PC-3 (cell line): ENCODE measurements around the gene RNH1. TPM values are rescaled to one million over a fixed set of nuclear protein-coding genes. Genes with fewer than 3 reads are reported as not detected.

Experiments
- ATAC-seq: fragments of 200-7000 bp; cut with Tn5 transposase; 2 replicates; pipeline ENCODE4 v1.9.1; 2020; ENCODE audit warnings: mild to moderate bottlenecking, moderate library complexity
- BruUV-seq: library from RNA; stranded (reverse); fragments of 400-500 nt; replicated peaks from 2 replicates; lab custom pipeline; 2021; lab: Mats Ljungman, UMichigan
- CTCF ChIA-PET: fragments of 300-600 bp; sonication (Branson Sonifier 250); formaldehyde crosslinking; loops from one replicate; lab custom pipeline; 2022; ENCODE audit warnings: antibody characterized with exemption; lab: Charles Lee
- POLR2A ChIA-PET: fragments of 300-600 bp; sonication (Branson Sonifier 250); formaldehyde crosslinking; loops from one replicate; lab custom pipeline; 2022; ENCODE audit warnings: antibody characterized with exemption; ENCODE audit not compliant: unreplicated experiment; lab: Charles Lee
- DNase-seq: peaks from one replicate; pipeline ENCODE4 v3.0.0-alpha.2; 2015
- H2AFZ ChIP-seq: fragments of 300-600 bp; sonication (generic); 2 replicates; pipeline ENCODE4 v1.6.0; 2016; ENCODE audit warnings: antibody characterized with exemption, low read length
- H3F3A ChIP-seq: fragments of 300-600 bp; sonication (generic); one replicate; pipeline ENCODE4 v1.6.0; 2017; ENCODE audit warnings: antibody characterized with exemption, low read length, control low read depth, mild to moderate bottlenecking; ENCODE audit not compliant: unreplicated experiment
- H3K27ac ChIP-seq: fragments of 300-600 bp; sonication (generic); 2 replicates; pipeline ENCODE4 v1.5.1; 2016; ENCODE audit warnings: mild to moderate bottlenecking, low read length
- H3K27me3 ChIP-seq: fragments of 300-600 bp; sonication (generic); 2 replicates; pipeline ENCODE4 v1.6.1; 2016; ENCODE audit warnings: low read length, mixed read lengths
- H3K36me3 ChIP-seq: fragments of 300-600 bp; sonication (generic); 2 replicates; pipeline ENCODE4 v1.6.1; 2016; ENCODE audit warnings: low read depth, mixed run types, low read length, mixed read lengths
- H3K4me1 ChIP-seq: fragments of 300-600 bp; sonication (generic); 2 replicates; pipeline ENCODE4 v1.5.1; 2016; ENCODE audit warnings: low read length; ENCODE audit not compliant: insufficient read depth
- H3K4me2 ChIP-seq: fragments of 300-600 bp; sonication (generic); 2 replicates; pipeline ENCODE4 v1.6.0; 2016; ENCODE audit warnings: low read length
- H3K4me3 ChIP-seq: fragments of 300-600 bp; sonication (generic); 2 replicates; pipeline ENCODE4 v1.5.1; 2016; ENCODE audit warnings: mild to moderate bottlenecking, low read length, mixed read lengths
- H3K79me2 ChIP-seq: fragments of 300-600 bp; sonication (generic); 2 replicates; pipeline ENCODE4 v1.6.1; 2017; ENCODE audit warnings: low read length, mixed read lengths
- H3K9ac ChIP-seq: fragments of 300-600 bp; sonication (generic); 2 replicates; pipeline ENCODE4 v1.6.0; 2016; ENCODE audit warnings: mild to moderate bottlenecking, low read length
- H3K9me2 ChIP-seq: fragments of 300-600 bp; sonication (generic); replicated peaks from 2 replicates; pipeline ENCODE4 v1.6.1; 2016; ENCODE audit warnings: mixed run types, low read length, mixed read lengths
- H3K9me3 ChIP-seq: fragments of 300-600 bp; sonication (generic); 2 replicates; pipeline ENCODE4 v1.6.1; 2016; ENCODE audit warnings: low read length, mixed read lengths
- H4K20me1 ChIP-seq: fragments of 300-600 bp; sonication (generic); 2 replicates; pipeline ENCODE4 v1.6.1; 2016; ENCODE audit warnings: low read length, mixed read lengths
- EZH2 ChIP-seq: fragments of 300-600 bp; sonication (generic); IDR thresholded peaks from one replicate; pipeline ENCODE4 v1.6.1; 2017; ENCODE audit warnings: antibody characterized with exemption, mild to moderate bottlenecking, low read length; ENCODE audit not compliant: unreplicated experiment
- EZH2phosphoT487 ChIP-seq: fragments of 300-600 bp; sonication (generic); IDR thresholded peaks from 2 replicates; pipeline ENCODE4 v1.6.1; 2018; ENCODE audit warnings: mild to moderate bottlenecking, antibody characterized with exemption, low read length, borderline replicate concordance
- intact Hi-C: fragments of 100-400 bp; cut with micrococcal nuclease; formaldehyde crosslinking; loops from 2 replicates; pipeline ENCODE4 v1.9.0; 2023
- total RNA-seq: library from RNA; depleted of rRNA; stranded (reverse); fragments of >200 nt; gene quantifications from 2 replicates; pipeline ENCODE4 v1.2.3, GENCODE V29; 2014
- TF ChIP-seq, protein P1 (sequence below): fragments of 300-600 bp; sonication (generic); conservative IDR thresholded peaks from 2 replicates; pipeline ENCODE4 v1.5.1; 2017; ENCODE audit warnings: antibody characterized with exemption, low read depth, mild to moderate bottlenecking, low read length

The RNH1 gene
- total RNA-seq, 1 experiment from 2014 or later = 258 TPM

DNA sequence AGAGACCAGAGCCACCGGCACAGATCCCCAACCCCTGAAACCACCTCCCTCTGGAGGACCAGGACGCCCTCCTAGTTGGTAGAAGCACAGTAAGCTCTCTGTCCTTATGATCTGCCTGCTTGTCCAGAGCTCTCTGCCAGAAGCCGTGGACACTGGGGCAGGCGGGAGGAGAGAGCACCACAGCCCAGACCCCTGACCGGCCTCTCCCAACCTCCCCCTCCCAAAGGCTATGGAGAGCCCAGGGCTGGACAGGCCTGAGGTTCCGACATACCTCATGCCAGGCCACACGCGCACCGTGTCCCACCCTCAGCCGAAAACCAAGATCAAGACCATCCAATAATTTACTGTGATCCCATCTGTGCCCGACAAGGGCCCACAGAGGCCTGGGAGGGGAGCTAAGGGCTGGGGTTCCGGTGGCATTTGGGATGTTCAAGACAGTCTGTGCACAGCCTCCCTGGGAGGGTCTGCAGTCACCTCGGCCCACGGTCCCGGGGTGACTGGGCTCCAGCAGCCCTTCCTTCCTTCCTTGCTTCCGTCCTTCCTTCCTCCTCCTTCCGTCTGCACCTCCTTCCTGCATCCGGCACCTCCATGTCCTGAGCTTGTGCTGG, 25.0 kb upstream of the RNH1 start:
- POLR2A ChIA-PET = no interaction called here
- intact Hi-C loops = no loop called here
- Histone ChIP-seq H3K36me3 (no peaks in the 10 kb centered on the region), H3K79me2 (peaks cover 16% of the 10 kb centered on the region), H3F3A (no peaks in the 10 kb centered on the region), H4K20me1 (peaks cover 4% of the 10 kb centered on the region; the same call in 1 of the 2 replicates), H3K27ac (no peak overlapping the region), H3K4me2 (no peak overlapping the region), H3K9ac (no peak overlapping the region), H3K4me1 (peaks cover 9% of the 10 kb centered on the region; the same call in 1 of the 2 replicates), H3K4me3 (no peak overlapping the region), H2AFZ (no peak overlapping the region), H3K27me3 (no peaks in the 10 kb centered on the region), H3K9me2 (no peaks in the 10 kb centered on the region), H3K9me3 (no peaks in the 10 kb centered on the region)
- BruUV-seq = no TSS peak
- ATAC-seq = no peak
- DNase-seq = no peak
- no peak for TF ChIP-seq EZH2phosphoT487
- TF ChIP-seq EZH2 = no peak
- TF ChIP-seq, protein P1, sequence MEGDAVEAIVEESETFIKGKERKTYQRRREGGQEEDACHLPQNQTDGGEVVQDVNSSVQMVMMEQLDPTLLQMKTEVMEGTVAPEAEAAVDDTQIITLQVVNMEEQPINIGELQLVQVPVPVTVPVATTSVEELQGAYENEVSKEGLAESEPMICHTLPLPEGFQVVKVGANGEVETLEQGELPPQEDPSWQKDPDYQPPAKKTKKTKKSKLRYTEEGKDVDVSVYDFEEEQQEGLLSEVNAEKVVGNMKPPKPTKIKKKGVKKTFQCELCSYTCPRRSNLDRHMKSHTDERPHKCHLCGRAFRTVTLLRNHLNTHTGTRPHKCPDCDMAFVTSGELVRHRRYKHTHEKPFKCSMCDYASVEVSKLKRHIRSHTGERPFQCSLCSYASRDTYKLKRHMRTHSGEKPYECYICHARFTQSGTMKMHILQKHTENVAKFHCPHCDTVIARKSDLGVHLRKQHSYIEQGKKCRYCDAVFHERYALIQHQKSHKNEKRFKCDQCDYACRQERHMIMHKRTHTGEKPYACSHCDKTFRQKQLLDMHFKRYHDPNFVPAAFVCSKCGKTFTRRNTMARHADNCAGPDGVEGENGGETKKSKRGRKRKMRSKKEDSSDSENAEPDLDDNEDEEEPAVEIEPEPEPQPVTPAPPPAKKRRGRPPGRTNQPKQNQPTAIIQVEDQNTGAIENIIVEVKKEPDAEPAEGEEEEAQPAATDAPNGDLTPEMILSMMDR = no peak
- CTCF ChIA-PET = no interaction called here

DNA sequence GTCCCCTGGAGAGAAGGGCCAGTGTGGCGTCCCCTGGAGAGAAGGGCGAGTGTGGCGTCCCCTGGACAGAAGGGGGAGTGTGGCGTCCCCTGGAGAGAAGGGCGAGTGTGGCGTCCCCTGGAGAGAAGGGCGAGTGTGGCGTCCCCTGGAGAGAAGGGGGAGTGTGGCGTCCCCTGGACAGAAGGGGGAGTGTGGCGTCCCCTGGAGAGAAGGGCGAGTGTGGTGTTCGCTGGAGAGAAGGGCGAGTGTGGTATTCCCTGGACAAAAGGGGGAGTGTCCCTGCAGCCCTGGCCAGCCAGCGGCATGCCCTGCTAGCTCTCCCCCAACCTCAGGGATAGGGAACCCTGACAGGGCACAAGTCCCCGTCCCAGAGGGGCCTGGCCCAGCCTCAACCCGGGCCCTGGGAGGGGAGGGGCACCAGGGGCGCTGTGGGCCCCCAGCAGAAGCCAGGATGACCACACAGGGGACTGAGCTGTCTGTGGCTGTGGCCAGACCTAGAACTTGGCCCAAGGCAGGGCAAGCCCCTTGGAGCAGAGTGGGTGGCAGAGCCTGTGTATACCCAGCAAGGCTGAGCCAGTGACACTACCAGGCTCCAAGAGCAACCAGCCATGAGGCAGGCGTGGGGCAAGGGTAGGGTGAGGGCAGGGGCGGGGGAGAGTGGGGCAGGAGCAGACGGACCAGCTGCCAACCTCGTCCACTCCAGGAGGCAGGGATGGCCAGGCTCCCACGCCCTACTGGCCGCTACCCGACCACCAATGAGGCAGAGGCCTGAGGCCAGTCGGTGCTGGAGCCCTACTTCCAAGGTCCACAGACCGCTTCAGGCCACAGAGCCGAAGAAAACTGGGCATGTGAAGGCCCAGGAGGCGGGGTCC, 24.2 kb upstream of the RNH1 start:
- no peaks in the 10 kb centered on the region for H3F3A ChIP-seq
- no peaks in the 10 kb centered on the region for H3K27me3 ChIP-seq
- no peaks in the 10 kb centered on the region for H3K9me3 ChIP-seq
- no peak overlapping the region for H3K4me3 ChIP-seq
- peaks cover 16% of the 10 kb centered on the region for H3K79me2 ChIP-seq
- ATAC-seq (no peak), DNase-seq (no peak)
- POLR2A ChIA-PET = no interaction called here
- intact Hi-C loops = no loop called here
- H3K27ac ChIP-seq = no peak overlapping the region
- no peak overlapping the region for H2AFZ ChIP-seq
- CTCF ChIA-PET = no interaction called here
- no peak overlapping the region for H3K9ac ChIP-seq
- no TSS peak for BruUV-seq
- no peak overlapping the region for H3K4me2 ChIP-seq
- peaks cover 4% of the 10 kb centered on the region; the same call in 1 of the 2 replicates for H4K20me1 ChIP-seq
- H3K9me2 ChIP-seq = no peaks in the 10 kb centered on the region
- peaks cover 8% of the 10 kb centered on the region; the same call in 1 of the 2 replicates for H3K4me1 ChIP-seq
- no peaks in the 10 kb centered on the region for H3K36me3 ChIP-seq
- TF ChIP-seq EZH2phosphoT487 = no peak
- TF ChIP-seq EZH2 = no peak
- TF ChIP-seq, protein P1 = no peak
